ENCODE measurements around the gene NAA50.

Gene NAA50

DNA sequence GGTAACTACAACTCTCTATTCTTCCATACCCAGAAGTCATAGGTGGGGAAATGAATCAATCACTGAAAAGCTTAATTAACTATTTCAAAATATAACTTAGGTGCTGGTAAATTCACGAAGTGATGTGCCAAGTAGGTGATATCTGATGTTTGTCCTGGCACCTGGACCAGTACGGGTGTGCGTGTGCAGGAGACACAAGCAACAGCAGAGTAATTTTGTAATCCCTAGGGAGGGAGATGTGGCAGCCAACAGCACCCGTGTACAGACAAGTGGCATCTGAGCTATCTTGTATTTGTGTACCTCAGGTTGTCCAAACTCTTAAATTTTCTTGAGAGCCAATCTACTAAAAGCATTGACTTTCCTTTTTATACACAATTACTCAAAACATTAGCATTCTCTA, 72.5 kb downstream of the NAA50 start:
- no peak overlapping the region for H3K4me3 ChIP-seq (ENCODE audit: insufficient read length, low read depth)
- peaks cover 17% of the 10 kb centered on the region; the same call in 1 of the 2 replicates for H3K9me3 ChIP-seq (ENCODE audit: insufficient read depth, low read length)
- TF ChIP-seq SUZ12 (IDR thresholded peaks at IDR 0.05; ENCODE audit: extremely low read depth, insufficient read depth, insufficient read length) (no peak), YY1 (IDR thresholded peaks at IDR 0.05; ENCODE audit: insufficient read depth, insufficient read length) (no peak), ZNF274 (IDR thresholded peaks at IDR 0.05; ENCODE audit: low read depth, low read length) (no peak)
- no peak overlapping the region for H3K9ac ChIP-seq (ENCODE audit: insufficient read length, low read depth)
- no peak for DNase-seq (ENCODE audit: low read depth, low spot score)
- no peaks in the 10 kb centered on the region for H3K27me3 ChIP-seq (ENCODE audit: insufficient read depth, insufficient read length)
- H3K36me3 ChIP-seq (ENCODE audit: insufficient read depth, insufficient read length, low read length) = peaks cover 26% of the 10 kb centered on the region
- no peaks in the 10 kb centered on the region for H3K4me1 ChIP-seq (ENCODE audit: insufficient read depth, insufficient read length)

DNA sequence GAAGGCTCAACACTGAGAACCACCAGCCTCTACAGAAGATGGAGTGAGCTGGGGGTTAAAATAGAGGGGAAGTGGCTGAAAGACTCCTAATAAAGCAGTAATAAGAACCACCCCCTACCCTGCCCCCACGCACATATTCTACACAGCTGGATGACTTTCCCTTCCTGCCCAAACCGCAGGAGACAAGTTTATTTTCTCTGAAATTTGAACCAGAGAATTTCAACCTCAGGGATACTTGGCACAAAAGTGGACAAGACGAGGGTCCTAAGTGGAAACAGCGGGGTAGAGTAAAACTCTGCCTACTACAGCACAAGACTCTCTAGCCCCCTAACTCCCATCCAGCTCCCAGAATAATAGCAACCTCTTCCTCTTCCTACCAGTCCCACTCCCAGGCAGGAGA, 78.0 kb downstream of the NAA50 start:
- Histone ChIP-seq H3K4me3 (ENCODE audit: insufficient read length, low read depth) (no peak overlapping the region), H3K36me3 (ENCODE audit: insufficient read depth, insufficient read length, low read length) (peaks cover 8% of the 10 kb centered on the region), H3K27me3 (ENCODE audit: insufficient read depth, insufficient read length) (no peaks in the 10 kb centered on the region), H3K9ac (ENCODE audit: insufficient read length, low read depth) (no peak overlapping the region), H3K9me3 (ENCODE audit: insufficient read depth, low read length) (no peaks in the 10 kb centered on the region), H3K4me1 (ENCODE audit: insufficient read depth, insufficient read length) (no peaks in the 10 kb centered on the region)
- TF ChIP-seq SUZ12 (IDR thresholded peaks at IDR 0.05; ENCODE audit: extremely low read depth, insufficient read depth, insufficient read length) (no peak), YY1 (IDR thresholded peaks at IDR 0.05; ENCODE audit: insufficient read depth, insufficient read length) (no peak), ZNF274 (IDR thresholded peaks at IDR 0.05; ENCODE audit: low read depth, low read length) (no peak)
- DNase-seq (ENCODE audit: low read depth, low spot score) = no peak
